M059J (cell line): ENCODE measurements around the gene TMEM169. TPM values are rescaled to one million over a fixed set of nuclear protein-coding genes. Genes with fewer than 3 reads are reported as not detected.
"Not testable (repeated sequence)": the region's sequence is repeated elsewhere in the genome, so short reads cannot be mapped to it uniquely, and the experiment has no call there.

ENCODE experiments used
- DNase-seq: peaks from one replicate; pipeline ENCODE4 v3.0.0-alpha.2; 2012; ENCODE audit warnings: low read depth
- total RNA-seq: library from RNA; depleted of rRNA; stranded (reverse); fragments of >200 nt; shearing (Covaris generic); gene quantifications from 2 replicates; pipeline ENCODE4 v1.2.3, GENCODE V29; 2014

The TMEM169 gene
- total RNA-seq, 1 experiment from 2014 or later = 1.3 TPM

DNA sequence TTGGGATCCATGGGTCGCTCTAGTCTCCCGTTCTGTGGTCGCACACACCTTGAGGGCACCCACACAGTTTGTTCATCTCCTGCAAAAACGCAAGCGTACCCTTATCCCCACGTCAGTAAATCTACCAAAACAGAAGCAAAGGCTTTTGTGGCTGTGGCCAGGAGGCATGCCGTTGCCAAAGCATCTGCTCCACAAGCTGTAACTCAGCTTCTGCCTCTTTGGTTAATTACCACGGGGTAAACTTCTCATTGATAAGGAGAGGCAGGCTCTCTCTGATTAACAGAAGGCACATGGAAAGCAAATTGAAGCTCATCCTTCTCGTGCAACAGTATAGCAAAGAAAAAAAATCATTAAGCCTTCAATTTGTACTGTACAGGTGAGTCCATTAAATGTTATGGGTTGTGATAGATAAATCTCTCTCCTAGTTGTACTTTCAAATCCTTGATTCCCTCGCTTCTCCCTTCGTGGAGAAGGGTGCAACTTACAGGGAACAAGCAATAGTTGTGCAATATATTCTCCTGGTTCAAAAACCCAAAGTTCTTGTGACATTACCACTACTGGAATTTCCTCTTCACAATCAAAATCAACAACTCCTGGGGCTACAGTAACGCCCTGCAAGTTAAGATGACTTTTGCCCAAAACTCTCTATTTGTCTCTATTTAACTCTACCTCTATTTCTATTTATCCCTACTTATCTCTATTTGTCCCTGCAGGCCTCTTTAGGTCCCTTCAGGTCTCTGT, 10.4 kb upstream of the TMEM169 start:
- DNase-seq = no peak

DNA sequence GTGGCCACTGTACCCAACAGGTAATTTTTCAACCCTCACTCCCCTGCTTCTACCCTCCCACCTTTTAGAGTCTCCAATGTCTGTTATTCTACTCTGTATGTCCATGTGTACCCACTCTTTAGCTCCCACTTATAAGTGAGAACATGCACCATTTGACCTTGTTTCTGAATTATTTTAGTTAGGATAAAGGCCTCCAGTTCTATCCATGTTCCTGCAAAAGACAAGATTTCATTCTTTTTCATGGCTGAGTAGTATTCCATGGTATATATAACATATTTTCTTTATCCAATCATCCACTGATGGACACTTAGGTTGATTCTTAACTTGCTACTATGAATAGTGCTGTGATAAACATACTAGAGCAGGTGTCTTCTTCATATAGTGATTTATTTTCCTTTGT, 9.2 kb upstream of the TMEM169 start:
- DNase-seq = no peak

DNA sequence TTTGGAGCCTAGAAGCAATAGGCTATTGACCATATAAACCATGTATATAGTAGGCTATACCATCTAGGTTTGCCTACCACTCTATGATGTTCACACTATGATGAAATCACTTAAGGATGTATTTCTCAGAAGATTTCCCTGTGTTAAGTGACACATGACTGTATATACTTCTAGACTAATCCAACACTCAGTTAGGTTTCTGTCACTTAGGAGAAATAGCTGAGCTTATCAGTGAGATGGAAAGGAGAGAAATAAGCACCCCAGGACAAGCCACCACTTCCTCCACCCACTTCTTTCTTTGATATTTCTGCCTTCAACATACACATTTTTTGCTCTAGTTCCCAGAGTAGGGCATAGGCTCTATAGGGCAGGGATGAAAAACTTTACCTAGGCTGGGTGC, 7.9 kb upstream of the TMEM169 start:
- no peak for DNase-seq

DNA sequence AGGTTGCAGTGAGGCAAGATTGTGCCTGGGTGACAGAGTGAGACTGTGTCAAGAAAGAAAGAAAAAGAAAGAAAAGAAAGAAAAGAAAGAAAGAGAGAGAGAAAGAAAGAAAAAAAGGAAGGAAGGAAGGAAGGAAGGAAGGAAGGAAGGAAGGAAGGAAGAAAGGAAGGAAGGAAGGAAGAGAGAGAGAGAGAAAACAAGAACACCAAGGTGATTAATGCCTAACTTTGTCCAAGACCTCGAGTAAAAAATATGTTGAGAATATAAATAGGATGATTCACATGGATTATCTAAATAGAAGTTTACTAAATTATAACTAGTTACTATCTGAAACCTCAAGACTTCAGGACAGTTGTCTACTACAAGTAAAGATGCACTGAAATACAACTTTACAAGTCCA, 7.3 kb upstream of the TMEM169 start:
- no peak for DNase-seq

DNA sequence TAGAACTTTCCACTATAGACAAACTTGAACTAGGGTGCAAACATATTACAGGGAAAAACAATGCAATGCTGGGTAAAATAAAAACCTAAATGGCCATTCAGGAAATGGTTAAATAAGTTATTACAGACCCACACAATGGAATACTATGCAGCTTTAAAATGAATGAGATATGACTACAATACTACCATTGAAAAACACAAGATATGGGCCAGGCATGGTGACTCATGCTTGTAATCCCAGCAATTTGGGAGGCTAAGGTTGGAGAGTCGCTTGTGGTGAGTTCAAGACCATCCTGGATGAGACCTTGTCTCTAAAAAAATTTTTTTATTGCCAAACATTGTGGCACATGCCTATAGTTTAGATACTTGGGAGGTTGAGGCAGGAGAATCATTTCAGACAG, 6.9 kb upstream of the TMEM169 start:
- no peak for DNase-seq

DNA sequence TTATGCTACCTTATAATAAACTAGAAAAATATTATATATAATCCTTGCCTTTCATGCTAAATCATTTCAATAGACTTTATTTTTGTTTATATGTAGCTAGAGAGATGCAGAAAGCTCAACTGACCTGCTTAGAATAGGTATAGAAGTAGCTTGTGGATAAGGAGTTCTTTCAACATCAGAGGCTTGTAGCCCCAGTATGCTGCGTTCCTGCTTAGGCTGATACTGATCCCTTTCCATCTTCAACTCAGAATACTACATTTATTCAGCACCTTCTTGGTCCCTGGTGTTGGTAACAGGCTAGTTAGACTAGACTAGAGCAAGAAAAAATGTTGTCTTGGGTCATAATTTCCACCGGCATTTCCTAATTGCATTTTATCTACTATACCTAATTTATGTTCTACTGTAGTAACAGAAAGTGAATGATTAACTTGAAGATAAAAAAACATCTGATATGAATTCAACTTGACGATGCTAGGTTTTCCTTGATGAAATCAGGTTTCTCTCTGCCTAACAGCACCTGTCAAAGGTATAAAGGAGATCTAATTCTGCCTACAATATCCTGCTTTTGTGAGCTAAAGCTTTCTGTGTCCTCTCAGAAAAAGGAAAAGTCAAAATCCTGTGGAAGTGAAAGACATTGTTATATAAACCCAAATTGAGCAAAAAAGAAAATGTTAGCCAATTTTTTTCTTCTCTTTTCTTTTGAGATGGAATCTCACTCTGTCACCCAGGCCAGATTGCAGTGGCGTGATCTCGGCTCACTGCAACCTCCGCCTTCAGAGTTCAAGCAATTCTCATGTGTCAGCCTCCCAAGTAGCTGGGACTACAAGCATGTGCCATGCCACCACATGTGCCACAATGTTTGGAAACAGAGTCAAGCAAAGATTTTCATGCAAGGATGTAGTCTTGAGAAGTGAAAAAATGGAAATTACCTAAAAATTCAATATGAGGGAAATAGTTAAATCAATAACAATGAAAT, 5.9 kb upstream of the TMEM169 start:
- no peak for DNase-seq

DNA sequence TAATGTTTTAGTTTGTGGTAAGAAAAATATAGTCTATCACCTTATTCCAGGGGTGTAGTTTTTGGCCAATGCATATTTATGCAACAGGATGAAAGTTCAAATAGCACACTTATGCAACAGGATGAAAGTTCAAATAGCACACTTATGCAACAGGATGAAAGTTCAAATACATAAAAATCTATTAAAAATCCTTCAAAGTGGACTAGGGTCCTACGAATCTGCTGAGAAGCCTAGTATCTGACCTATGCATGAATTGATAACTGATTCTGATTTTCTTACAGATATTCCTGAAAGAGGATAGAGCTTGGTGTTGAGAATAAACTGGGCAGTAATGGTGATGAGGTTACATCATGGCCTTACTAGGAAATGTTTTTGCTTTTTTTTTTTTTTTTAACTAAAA, 2.9 kb upstream of the TMEM169 start:
- no peak for DNase-seq

DNA sequence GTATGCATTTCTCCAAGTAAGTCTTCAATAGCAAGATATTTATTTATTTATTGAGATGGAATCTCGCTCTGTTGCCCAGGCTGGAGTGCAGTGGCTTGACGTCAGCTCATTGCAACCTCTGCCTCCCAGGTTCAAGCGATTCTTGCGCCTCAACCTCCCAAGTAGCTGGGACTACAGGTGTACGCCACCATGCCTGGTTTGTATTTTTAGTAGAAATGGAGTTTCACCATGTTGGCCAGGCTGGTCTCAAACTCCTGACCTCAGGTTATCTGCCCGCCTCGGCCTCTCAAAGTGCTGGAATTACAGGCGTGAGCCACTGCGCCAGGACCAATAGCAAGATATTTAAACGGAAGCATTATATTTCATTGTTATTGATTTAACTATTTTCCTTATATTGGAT, 1.7 kb upstream of the TMEM169 start:
- not testable (repeated sequence) for DNase-seq

DNA sequence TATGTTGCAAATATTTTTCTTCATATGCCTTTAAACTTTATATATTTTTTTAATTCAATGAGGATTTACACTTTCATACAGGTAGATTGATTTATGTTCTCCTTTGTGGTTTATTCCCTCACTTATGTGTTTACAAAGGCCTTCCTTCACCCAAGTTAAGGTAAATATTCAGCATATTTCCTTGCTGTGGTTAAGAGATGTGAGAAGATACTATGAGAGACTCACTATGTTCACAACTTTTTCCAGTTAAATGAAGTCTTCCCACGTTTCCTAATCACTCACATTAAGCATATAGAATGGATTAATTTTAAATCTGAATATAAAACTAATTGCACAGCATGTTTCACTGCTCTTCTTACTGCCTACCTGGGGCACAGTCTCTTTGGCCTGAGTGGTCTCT, 707 bp upstream of the TMEM169 start:
- DNase-seq = no peak

DNA sequence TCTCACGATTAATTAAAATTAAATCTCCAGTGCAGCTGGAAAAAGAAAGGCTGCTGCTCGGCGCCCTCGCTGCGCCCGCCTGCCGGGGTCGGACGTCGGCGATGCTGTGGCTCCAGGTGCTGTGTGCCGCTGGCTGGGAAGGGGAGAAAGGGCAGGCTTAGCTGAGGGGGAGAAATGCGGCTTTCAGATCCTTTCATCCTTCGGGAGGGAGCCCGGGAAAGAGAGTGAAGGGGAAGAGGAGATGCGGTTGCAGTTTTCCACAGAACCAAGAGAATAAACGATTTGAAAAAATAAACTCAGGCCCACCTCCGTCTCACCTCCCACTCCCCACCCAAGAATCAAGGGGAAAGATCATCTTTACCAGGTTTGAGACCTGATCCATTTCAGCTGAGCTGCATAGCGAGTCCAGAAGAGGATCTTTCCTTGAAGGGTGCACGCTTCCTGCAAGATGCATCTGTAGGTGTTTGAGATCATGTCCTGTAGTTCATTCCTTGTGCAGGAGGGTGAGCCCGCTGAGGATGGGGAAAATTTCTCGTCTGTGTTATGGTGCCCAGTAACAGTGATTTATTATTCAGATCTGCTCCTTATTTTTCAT, 495 bp downstream of the TMEM169 start:
- no peak for DNase-seq

DNA sequence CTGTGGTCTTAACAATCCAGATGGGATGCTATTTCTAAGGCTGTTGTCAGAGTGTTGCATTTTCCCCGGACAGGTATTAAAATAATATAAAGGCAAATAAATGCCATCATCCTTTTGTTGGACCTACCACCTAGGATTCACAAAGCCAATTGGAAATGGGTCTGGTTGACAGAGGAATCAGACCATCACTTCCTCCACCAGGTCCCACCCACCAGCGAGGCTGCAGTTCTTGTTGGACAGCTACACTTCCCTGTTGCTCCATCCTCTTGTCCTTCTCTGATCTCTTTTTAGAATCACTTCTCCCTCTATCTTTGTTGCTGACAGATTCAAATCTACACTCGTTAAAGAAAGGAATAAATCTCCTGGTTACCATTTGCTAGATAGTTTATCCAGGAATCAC, 1.1 kb downstream of the TMEM169 start:
- DNase-seq = no peak

DNA sequence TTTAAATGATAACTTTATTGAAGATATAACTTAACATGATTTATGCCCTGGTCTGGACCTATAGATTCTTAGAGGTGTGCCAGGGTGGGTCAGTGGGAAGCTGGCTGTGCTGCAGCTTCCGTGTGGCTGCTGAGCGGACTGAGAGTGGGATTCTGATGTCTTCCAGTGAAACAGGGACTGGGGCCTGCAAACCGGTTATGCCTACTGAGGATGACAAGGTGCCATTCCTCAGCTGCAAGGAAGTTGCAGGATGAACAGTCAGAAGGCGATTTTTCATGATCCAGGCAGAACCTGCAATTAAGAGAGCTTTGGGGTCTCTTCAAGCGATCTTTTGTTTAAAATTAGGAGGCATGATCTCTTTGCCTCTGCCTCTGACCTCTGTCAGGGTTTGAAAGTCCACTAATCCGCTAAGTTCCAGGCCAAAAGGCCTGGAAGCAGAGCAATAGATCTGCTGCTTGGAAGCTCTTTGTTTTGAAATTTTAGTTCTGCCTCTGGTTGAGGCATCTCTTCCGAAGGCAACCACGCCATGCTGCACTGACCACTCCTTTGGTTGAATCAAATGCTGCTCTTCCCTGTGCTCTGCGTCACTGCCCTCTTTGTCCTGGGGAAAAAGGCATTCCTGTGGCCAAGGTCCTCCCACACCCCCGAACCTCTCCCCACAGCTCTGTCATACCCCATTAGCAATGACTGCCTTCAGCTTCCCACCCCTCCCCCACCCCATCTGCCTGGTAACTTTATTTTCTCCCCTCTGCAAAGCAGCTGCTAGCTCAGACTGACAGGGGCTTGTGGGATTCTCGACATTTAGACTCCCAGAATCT, 2.0 kb downstream of the TMEM169 start:
- peak; percentile 83 for DNase-seq

DNA sequence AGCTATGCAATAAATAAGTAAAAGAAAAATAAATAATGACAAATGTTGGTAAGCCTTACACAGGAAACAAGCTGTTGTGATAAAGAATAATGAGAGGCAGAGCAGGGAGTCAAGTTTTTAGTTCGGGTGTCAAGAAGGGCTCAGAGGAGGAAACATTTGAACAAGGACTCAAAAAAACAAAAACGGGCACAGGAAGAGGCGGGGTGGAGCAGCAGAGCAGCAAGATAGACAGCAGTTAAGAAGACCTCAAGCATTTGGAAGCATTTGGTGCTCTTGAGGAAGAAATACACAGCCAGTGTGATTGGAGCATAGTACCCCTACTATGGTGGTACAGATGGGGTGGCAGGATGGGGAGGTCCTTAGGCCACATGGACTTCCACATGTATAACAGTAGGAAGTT, 2.8 kb downstream of the TMEM169 start:
- DNase-seq = no peak

DNA sequence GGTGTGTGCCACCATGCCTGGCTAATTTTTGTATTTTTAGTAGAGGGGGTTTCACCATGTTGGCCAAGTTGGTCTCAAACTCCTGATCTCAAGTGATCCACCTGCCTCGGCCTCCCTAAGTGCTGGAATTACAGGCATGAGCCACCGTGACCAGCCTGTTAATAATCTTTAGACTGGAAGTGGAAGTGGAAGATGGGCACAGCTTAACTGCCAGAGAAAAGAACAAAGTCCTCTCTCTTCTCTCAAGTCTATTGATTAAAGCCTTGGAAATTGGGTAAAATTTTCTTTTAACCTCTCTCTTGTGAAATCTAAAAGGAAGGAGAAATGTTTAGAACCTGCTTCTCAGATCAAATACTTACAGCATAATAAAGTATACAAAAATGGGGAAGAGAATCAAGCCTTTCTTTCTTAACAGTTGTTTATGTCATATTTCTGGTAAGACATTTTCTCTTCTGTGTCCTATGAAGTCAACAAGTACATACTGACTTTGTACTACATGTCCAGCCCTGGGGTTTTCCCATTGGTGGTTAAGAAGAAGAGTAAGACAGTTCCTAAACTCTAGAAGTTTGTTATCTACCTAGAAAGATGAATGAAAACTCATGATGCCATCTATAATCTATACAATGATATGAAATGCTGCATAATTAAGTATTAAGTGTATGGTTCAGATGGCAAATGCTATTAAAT, 4.6 kb downstream of the TMEM169 start:
- no peak for DNase-seq

DNA sequence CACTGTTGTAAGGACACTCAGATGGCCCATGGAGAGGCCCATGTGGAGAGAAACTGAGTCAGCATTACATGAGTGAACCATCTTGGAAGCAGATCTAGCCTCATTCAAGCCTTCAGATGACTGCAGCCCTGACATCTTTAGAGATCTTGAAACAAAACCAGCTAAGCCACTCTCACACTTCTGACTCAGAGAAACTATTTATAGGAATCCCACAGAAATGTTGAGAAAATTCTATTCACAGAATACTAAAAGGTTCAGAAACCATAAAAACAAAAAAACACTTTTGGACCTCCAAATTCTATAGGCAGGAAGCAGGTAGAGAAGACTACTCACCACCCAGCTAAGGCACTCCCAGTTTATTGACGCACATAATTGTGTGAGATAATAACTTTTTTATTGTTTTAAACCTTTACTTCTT, 8.7 kb downstream of the TMEM169 start:
- DNase-seq = peak; percentile 22

DNA sequence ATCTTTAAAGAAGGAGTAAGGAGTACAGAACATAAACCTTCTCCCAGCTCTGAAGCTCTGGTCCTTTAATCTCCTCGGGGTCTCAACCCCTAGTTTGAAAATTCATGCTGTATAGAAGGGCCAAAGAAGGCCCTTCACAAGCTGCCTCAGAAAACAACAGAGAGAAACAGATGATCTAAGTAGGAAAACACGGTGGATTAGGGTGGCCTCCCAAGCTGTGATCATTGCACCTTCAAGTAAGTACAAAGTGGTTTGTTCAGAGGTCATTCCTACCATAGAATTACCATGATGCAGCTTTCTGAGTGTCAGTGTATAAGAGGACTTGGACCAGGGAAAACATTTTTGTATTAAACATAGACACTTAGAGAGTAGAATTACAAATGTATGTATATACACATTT, 10.9 kb downstream of the TMEM169 start:
- DNase-seq = no peak

DNA sequence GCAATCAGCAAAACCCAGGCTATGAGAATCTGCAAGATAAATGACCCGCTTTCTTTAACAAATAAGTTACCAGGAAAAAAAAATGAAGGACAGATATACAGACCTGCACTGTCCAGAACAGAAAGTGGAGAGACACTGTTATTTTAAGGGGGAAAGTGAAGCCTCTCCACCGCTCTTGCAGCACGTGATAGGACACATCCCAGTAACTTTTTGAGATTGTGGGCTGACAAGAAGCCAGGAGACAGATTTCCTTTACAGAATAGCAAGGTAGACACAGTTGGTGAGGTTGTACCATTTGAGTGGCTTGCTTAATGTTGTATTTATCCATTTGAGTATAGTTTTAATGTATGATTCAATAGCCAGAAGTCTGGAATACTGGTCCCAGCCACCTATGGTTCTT, 13.0 kb downstream of the TMEM169 start:
- DNase-seq = no peak

DNA sequence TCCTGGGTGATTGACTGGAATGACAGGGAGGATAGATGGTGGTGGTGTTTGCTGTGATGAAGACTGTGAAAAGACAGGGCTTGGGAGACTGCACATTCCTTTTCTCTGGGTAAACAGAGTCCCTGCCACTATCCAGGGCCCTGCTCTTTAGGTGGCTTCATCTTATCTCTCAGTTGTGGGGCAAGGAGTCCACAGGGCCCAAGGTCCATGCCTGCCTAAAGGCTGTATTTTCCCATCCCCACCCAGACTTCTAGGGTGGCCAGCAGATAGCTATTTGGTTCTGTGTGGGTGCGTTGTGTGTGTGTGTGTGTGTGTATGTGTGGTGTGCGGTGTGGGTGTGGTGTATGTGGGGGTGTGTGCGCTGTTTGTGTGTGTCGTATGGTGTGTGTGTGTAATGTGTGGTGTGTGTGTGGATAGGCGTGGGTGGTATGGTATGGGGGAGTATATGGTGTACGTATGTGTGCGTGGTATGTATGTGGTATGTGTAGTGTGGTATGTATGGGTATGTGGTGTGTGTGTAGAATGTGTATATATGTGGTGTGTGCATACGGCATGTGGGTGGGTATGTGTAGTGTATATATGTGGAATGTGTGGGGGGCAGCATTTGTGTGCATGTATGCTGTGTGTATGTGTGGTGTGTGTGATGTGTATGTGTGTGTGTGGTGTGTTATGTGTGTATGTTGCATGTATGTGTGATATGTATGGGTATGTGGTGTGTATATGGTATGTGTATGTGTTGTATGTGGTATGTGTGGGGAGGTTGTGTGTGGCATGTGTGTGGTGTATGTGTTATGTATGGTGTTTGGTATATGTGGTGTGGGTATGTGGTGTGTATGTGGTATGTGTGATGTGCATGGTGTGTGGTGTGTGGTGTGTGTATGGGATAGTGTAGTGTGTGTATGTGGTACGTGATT, 17.0 kb downstream of the TMEM169 start:
- DNase-seq = no peak

DNA sequence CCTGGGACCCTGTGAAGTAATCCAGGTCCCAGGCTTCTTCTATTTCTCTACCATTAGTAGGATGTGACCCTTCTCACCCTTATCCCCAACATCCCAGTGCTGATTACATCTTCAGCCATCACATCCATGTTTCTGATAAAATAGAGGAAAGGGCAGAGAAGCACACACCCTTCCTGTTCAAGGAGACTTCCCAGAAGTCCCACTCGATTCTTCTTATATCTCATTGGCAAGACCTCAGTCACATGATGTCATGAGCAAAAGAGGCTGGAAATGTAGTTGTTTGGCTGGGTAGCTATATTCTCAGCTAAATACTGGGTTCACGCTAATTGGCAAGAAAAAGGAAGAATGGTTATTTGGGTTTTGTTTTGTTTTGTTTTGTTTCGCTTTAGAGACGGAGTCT, 19.4 kb downstream of the TMEM169 start:
- no peak for DNase-seq

DNA sequence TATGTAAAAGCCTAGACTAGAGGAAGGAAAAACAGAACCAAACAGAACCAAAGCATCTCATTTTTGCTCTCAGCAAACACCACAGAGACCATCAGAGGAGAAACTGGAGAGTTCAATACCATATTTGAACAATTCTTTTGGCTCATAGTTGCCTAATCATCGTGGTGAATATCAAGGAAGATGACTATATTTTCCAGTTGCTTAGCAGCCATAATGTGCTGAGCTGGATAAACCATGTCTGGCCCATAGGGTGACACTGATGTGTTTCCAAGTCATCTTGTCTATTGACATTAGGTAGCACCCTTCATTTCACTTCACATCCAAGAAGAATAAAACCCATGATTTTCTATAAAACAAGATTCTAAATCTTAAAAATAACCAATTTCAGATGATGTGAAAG, 21.5 kb downstream of the TMEM169 start:
- DNase-seq = no peak
